ENCODE results near the gene GTF2F2. TPM values are rescaled to one million over a fixed set of nuclear protein-coding genes. Genes with fewer than 3 reads are reported as not detected.

Gene GTF2F2
- polyA plus RNA-seq, 3 donors = 24.6 to 26.1 (median 25.8) TPM

- DNase-seq = no peak
Observed at GRCh38 chr13:45113233-45114224, 6.8 kb upstream of the GTF2F2 start.

- no peak for DNase-seq
Observed at GRCh38 chr13:45119469-45119990, 780 bp upstream of the GTF2F2 start.

GRCh38 chr13:45120967-45121831 is 889 bp downstream of the GTF2F2 start:
- DNase-seq = no peak

GRCh38 chr13:45122941-45123340 is 2.6 kb downstream of the GTF2F2 start:
- DNase-seq = no peak

- DNase-seq = no peak
Observed at GRCh38 chr13:45132369-45133064, 12.2 kb downstream of the GTF2F2 start.

- no peak for DNase-seq
Observed at GRCh38 chr13:45133396-45134118, 13.2 kb downstream of the GTF2F2 start.

- no peak for DNase-seq
Observed at GRCh38 chr13:45136741-45137504, 16.6 kb downstream of the GTF2F2 start.

- no peak for DNase-seq
Observed at GRCh38 chr13:45137526-45137925, 17.2 kb downstream of the GTF2F2 start.

- no peak for DNase-seq
Observed at GRCh38 chr13:45138282-45138681, 18.0 kb downstream of the GTF2F2 start.

GRCh38 chr13:45141369-45141768 is 21.1 kb downstream of the GTF2F2 start:
- DNase-seq = no peak

GRCh38 chr13:45142440-45143345 is 22.4 kb downstream of the GTF2F2 start:
- no peak for DNase-seq

- DNase-seq = no peak
Observed at GRCh38 chr13:45143346-45143751, 23.0 kb downstream of the GTF2F2 start.

- no peak for DNase-seq
Observed at GRCh38 chr13:45149964-45150363, 29.7 kb downstream of the GTF2F2 start.

- no peak for DNase-seq
Observed at GRCh38 chr13:45156565-45157361, 36.5 kb downstream of the GTF2F2 start.

- DNase-seq = peak; percentile 4
Observed at GRCh38 chr13:45162194-45162593, 41.9 kb downstream of the GTF2F2 start.

GRCh38 chr13:45162821-45163220 is 42.5 kb downstream of the GTF2F2 start:
- no peak for DNase-seq

GRCh38 chr13:45166858-45167257 is 46.5 kb downstream of the GTF2F2 start:
- DNase-seq = no peak
